HG02763 (cell line): ENCODE results near the gene N4BP2L1.

Experiments
- ATAC-seq: cut with Tn5 transposase; IDR thresholded peaks from one replicate; pipeline ENCODE4 v1.9.1; 2021; ENCODE audit warnings: mild to moderate bottlenecking, moderate library complexity; ENCODE audit not compliant: unreplicated experiment

N4BP2L1 gene

DNA sequence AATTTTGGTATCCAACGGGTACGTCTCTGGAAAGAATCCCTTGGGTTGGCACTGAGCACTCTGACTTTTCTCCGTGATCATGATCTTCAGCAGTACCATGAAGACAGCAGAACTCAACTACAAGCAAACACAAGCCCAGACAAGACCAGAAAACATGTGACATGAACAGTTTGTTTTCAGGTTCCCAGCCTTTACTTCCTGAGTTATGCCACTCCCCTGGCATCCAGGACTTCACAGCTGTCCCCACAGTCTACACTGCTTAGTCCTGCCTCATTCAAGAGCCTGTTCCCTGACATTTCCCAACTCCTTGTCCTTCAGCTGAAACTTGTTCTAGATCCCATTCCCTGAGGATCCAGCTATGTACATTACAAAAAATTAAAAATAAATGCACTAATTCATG lies 4.9 kb upstream of the N4BP2L1 start:
- no peak for ATAC-seq

DNA sequence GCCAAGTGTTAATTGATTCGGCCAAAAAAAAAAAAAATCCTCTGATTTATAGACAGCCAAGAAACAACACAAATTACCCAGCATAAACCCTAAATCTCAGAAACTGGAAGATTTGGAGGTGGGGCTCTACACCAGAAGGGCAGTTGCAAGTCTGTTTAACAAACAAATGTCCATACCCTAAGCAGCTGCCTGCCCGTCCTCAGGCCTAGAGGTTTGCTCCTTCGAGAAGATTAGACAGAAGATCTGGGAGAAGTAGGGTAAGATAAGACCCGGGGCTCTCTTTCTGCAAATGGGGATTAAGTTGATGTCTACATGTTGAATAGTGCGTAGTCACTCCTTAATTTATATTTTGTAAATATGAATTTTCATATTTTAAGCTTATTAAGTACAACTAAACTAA lies 3.4 kb upstream of the N4BP2L1 start:
- no peak for ATAC-seq

DNA sequence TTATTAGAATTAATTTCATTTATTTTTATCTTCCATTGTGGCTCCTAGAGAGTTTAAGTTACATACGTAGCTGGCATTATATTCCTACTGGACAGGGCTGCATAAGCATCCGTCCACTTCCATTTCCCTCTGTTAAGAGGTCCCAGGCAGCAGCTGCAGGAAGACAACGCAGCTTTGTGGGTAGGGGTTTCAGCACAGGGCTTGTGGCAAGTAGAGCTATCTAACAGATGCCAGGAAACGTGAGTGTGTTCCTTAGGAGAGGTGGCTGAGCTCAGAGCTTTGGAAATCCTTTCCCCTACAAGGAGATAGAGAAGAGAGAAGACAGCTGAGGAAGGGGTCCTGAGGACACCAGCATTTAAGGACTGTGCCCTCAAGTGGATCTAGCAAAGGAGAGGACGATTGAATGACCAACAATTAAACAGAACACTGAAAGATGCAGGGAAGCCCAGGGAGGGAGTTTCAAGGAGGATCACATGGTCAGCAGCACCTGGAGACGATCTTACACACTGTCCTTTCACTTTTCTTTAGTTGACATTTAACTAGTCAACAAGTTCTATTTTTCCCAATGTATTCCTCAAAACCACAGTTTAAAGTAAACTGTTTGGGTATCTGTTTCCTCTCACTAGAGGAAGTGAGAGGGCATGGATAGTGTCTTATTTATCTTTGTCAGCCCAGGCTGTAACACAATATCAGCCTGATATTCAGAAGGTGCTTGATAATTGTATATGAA lies 2.3 kb upstream of the N4BP2L1 start:
- ATAC-seq, result no peak

DNA sequence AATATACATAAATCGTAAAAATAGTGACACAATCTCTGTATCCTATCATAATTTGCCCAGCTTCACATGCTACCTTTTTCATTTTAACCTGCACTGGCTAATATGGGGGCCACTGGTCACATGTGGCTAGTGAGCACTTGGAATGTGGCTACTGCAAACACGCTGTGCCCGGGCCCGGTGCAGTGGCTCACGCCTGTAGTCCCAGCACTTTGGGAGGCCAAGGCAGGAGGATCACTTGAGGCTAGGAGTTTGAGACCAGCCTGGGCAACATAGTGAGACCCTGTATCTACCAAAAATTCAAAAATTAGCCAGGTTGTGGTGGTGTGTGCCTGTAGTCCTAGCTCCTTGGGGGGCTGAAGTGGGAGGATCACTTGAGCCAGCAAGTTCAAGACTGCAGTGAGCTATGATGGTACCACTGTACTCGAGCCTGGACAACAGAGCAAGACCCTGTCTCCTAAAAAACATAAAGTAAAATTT lies 1.5 kb upstream of the N4BP2L1 start:
- no peak for ATAC-seq

DNA sequence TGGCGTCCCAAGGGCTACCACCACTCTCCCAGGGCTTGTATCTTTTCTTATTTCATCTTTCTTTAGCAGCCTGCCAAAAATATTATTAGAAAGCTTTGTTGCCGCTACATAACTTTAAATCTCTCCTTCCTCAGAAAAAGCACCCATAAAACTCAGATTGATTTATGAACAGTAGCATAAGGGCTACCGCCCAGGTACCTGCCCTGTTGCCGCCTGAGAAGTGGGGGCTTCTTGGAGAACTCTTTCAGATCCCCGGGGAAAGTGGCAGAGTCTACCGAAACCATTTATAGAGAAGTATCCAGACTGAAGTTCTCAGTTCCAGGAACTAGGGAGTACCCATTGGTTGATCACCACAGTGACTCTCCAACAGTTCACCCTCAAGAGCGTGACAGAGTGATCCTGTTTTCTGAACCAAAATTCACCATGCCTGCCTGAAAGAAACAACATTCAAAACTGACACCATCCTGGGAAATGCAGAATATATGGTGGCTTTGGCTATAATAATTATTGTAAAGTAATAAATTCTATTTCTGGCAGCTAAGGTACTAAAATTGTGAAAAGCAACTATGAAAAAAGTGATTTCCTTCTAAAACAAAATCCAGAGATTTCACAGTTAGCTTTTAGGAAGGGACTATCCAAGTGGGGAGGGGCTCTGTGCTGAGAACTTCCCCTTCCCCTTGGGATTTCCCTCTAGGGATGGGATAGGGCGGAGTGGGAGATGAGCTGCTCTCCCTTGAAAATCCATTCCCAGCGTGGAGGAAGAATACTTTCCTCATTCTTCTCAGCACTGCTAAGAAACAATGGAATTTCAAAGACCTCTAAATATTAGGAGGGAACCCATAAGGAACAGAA lies 877 bp upstream of the N4BP2L1 start:
- ATAC-seq, result no peak

DNA sequence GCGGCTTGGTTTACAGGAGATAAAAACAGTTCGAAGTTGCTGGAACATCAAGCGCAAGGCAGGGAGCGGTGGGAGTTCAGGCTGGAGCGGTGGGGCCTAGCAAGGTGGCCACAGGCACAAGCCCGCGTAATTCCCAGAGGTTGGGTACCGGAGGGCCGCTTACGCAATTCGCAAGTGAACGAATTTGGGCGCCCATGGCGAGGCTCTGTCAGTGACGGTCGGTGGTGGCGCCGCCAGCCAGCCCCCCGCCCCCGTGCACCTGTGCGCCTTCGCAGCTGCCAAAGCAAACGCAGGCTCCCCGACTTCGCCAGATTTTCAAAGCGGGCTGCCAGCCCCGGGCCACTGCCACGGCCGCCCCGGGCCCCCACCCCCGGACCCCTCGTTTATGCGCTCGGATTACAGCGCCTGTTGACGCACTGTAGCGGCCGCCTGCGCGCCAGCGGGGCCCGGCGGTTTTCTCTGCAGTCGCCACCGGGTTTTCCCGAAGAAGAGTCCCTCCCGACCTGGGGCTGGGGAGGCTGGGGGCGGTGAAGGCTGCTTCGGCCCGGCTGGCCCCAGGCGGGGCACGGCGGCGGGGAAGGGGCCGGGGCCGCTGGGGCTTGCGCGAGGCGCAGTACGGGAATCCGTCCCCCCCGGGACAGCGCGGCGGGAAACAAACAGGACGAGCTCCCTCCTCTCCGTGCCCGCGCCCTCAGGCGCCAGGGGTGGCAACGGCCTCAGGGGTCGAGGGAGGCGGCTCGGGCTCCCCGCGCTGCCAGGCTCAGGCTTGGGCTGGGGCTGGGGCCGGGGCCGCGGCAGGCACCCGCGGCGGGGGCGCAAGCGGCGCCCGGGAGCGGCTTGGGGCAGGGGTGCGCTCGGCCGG lies 709 bp downstream of the N4BP2L1 start:
- peak; percentile 9 for ATAC-seq

DNA sequence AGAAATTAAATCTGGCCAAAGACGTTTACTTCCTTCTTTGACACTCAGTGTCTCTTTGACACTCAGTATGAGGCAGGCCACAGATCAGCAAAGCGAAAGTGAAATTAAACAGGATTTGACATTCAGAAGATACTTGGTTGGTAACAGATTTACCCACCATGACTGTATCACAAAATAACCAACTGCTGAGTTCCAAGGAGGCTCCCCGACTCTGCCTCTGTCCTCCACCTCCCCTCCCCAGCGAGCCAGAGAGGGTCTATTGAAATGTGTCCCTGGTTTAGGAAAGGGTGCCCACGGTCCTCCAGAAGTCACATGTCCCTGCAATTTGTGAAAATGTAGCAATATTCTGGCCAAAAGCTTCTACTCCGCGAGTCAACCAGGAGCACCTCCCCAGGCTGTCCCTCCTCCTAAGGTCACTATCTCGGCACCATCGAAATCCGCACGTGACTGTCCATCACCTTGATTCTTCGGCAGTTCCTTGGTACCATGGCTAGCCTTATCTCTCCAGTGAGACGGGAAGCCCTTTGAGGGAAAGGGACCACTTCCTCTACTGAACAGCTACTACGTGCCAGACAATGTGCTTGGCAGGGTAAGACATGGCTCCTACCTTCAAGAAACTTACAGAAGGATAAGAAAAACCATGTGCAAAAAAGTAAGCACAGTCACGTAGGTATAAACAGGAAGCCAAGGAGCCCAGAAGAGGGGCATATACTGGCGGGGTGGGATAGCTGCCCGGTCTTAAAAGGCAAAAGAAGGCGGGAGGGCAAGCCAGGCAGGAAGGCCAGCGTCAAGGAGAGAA lies 1.5 kb downstream of the N4BP2L1 start:
- ATAC-seq, result peak; percentile 29

DNA sequence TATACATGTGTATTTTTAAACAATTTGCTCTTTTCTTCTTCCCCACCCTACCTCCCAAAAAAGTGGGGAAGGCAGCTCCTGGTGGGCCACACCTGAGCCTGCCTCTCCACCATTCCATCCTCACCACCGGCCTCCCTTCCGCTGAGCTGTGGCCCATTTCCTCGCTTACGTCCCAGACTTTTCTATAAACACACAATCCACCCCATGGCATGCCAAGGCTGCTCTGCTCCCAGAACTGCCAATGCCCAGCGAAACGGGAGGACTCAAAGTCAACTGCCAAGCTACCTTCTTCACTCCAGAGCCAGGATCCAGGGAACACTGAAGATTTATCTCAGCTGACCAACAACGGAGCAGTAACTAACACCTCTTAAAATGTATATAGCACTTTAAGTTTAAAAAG lies 2.8 kb downstream of the N4BP2L1 start:
- ATAC-seq, result no peak

DNA sequence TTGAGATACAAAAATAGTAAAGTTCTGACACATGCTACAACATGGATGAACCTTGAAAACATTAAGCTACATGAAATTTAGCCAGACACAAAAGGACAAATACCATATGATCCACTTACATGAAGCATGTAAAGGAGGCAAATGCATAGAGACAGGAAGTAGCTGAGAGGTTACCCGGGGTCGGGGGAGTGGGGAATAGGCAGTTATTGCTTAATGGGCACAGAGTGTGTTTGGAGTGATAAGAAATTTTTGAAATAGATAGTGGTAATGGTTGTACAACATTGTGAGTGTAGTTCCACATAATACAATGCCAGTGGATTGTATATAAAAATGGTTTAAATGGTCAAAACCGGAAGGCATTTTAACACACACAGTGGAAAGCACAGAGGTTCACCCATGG lies 4.3 kb downstream of the N4BP2L1 start:
- ATAC-seq, result no peak

DNA sequence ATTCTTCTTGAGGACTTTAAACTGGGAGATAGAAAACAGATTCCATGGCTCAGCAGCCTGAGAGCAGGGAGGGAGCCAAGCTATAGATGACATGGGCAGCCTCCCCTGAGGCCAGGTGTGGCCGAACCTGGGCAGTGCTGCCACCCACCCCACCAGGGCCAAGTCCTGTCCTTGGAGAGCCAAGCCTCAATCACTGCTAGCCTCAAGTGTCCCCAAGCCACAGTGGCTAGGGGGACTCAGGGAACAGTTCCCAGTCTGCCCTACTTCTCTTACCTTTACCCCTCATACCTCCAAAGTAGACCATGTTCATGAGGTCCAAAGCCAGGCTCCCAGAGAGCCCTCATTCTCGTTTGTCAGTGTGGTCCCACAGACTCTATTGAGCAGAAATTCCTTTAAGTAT lies 8.1 kb downstream of the N4BP2L1 start:
- ATAC-seq, result no peak

DNA sequence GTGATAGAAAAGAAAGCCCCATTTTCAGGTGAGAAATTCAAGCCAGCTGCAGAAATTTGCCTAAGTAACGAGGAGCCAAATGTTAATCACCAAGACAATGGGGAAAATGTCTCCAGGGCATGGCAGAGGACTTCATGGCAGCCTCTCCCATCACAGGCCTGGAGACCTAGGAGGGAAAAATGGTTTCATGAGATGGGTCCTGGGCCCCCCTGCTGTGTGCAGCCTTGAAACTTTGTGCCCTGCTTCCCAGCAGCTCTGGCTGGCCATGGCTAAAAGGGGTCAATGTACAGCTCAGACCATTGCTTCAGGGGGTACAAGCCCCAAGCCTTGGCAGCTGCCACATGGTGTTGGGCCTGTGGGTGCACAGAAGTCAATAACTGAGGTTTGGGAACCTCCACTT lies 9.9 kb downstream of the N4BP2L1 start:
- ATAC-seq, result no peak

DNA sequence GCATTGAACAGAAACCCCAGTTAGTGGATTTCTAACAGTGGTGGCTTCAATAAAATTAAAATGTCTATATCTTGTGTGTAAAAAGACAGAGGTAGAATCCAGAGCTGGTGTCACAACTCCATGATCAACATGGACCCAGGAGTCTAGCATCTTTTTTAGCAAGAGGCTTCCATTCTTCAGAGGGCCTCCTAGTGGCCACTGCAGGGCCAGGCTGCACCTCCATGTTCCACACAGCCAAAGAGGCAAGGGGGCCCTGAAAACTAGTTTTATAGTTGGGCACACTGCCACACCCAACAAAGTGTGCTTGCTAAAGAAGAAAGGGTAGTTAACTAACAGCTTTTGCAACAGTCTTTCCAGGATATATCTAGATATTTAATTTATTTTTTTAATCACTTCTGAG lies 12.9 kb downstream of the N4BP2L1 start:
- ATAC-seq, result no peak

DNA sequence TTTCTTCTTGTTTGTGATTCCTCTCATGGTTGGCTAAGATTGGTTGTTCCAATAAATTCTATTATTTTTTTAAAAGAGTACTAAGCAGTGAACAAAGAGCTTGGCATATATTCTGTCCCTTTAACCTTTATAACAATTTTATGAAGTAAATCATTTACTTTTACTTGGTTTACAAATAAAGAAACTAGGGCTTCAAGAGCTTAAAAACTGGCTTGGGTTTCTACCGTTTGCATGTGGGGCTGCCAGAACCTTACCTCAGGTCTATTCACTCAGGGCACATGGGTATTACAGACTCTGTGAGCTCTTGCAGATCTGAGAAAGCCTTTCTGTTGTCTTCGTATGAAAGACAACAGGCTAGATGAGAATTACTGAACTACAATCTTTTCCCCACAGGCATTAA lies 13.3 kb downstream of the N4BP2L1 start:
- no peak for ATAC-seq

DNA sequence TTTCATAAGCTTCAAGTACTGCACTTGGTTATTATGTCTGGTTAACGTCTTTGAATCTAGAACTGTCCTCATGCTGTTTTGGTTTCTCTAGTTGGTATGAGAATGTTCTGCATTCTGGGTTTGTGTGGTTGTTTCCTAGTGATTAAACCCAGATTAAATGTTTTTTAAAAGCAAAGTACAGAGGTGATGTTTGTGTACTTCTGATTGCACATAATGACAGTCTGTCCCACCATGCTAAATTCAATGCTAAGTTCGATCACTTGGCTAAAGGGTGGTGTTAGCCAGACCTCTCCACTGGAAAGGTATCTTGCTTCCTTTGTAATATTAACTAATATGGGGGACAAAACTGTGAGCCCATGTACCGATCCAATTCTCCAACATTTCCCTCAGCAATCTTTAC lies 14.6 kb downstream of the N4BP2L1 start:
- ATAC-seq, result no peak

DNA sequence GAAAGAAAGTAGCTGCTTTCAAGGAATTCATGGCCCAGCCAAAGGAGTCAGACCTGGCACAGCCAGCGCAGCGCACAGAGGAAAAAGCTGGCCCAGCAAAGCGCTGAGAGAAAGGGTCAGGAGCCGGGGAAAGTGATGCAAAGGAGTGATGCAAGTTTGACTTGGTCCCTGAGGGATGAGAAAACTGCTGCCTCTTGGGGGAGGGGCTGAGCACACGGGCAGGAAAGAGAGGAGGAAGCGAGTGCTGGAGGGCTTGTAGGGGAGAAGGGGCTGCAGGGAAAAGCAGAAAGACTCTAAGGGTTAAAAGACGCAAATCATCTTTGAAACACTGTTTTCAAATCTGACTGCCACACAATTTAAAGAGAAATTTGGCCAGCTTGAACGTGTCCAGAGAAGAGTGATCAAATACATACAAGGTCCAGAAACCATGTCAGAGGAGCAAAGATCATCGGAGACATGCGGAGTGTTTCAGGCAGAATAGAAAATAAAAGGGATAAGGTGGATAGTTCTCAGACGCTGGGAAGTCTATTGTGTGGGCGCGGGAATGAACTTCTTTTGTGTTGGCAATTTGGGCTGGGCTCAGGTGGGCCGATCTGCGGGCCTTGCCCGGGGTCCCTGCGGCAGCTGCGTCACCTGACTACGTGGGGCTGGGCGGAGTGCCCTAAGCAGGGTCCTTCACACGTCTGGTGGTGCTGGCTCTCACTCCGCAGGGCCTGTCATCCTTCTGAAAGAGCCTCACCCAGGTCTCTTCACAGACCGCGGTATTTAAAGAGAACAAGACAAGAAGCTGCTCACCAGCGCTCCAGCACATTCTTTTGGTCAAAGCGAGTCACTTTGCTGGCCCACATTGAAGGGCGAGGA lies 18.1 kb downstream of the N4BP2L1 start:
- ATAC-seq, result no peak

DNA sequence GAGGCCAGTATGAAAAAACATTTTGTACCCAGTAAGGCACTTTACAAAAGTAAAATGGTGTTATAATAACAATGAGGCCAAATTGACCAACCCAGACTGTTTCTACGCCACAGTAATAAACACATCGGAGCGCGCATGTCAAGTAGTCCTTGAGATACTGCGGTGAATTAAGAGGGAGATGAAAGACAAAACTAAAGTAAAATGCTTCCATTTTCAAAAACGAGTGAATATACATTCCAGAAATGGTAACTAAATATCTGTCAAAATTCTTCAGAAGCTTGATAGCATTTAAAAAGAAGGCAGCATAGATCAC lies 19.0 kb downstream of the N4BP2L1 start:
- ATAC-seq, result no peak

DNA sequence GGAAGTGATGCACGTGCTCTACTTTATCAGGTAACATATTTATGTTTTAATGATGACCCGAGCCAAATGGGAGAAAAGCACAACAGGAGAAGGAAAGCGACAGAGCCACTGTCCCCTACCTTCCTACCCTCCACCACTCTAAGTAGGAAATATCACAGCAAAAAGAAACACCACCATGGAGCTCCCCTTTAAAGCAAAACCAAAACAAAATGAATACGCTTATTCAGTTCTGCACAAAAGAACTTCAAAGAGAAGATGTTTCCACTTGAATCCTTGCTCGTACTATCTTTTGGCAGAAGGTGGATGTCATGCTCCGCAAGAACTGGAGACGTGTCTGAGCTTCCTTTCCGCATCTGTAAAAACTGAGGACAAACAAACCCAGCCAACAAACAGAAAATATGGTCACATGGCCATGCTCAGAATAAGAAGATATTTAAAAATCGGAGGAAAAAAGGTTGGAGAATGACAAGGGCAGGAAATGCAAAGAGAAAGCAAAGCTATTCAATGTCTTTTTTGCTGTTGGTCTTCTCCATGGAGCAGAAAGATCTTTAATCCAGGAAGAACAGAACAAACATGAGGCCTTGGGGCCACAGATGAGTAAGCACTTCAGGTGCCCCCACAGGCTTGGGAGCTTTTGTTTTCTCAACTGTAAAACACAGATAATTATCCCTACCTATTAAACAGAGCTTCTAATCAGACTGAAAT lies 19.5 kb downstream of the N4BP2L1 start:
- no peak for ATAC-seq

DNA sequence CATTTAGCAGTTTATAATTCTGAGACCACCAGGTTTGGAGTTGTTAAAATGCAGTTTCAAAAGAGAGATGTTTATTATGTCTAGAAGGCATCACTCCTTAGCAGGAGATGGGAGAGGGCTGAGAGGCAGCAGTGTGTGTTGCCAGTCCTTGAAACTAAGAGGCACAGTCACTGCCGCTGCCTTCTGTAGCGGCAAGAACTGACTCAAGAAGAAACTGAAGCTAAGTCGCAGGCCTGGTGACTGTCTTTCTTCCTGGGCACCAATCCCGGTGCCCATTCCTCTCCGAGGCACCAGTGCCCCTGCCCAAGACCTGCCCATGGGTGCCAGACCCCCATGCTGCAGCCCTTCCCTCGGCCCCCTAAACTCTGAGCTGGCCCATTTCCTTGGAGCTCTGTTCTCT lies 20.1 kb downstream of the N4BP2L1 start:
- no peak for ATAC-seq

DNA sequence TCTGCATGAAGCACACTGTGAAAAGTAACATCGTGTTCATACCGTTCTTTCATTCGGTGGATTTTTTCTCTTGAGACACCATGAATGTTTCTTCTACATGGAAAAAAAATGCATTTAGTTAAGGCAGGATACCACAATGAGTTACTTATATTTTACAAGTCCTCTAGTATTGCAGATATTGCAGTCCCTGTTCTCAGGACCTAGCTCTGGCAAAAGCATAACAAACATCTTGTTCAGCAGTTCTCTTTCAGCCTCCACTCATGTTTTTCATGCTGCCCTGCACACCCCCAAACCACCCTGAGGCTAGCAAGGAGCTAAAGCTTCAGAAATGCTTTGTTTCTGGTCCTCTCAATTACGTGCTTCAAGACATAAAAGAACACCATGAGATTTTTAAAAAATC lies 24.8 kb downstream of the N4BP2L1 start:
- ATAC-seq, result no peak
